CD4-positive, alpha-beta T cell (primary cell): Measurements from ENCODE around the gene VSTM2L. TPM values are rescaled to one million over a fixed set of nuclear protein-coding genes. Genes with fewer than 3 reads are reported as not detected.

ENCODE experiments used
- ATAC-seq: fragments of 200-7000 bp; cut with Tn5 transposase; one replicate; pipeline ENCODE4 v1.10.0; 2022; ENCODE audit warnings: mild to moderate bottlenecking; ENCODE audit not compliant: poor library complexity
- CTCF ChIA-PET: fragments of 350-600 bp; sonication (Branson Sonifier 250); formaldehyde crosslinking; loops from one replicate; lab custom pipeline; 2021; ENCODE audit warnings: antibody characterized with exemption, inconsistent platforms; lab: Charles Lee
- POLR2A ChIA-PET: fragments of 350-600 bp; sonication (Branson Sonifier 250); formaldehyde crosslinking; loops from one replicate; lab custom pipeline; 2021; ENCODE audit warnings: antibody characterized with exemption, inconsistent platforms; lab: Charles Lee
- DNase-seq, 14 experiments: peaks; one replicate each; pipeline ENCODE4 v3.0.0-alpha.2; 2013 to 2020; ENCODE audit warnings: mixed read lengths in 2 of 14
- H3K27ac ChIP-seq, 2 donors: one replicate each; pipeline versions ENCODE4 v1.5.1 to v1.7.0; 2013; ENCODE audit warnings: low read length in 2 of 2, low read depth in 1 of 2, mild to moderate bottlenecking in 1 of 2
- H3K27me3 ChIP-seq, 2 experiments: 1 replicate in 1 of 2; 2 replicates in 1 of 2; pipeline versions ENCODE4 v1.6.1 to v1.7.0; 2013; ENCODE audit warnings: low read length in 2 of 2, control low read depth in 1 of 2, mild to moderate bottlenecking in 1 of 2, moderate library complexity in 1 of 2; ENCODE audit not compliant: insufficient read depth in 2 of 2, control insufficient read depth in 1 of 2
- H3K36me3 ChIP-seq: one replicate; pipeline ENCODE4 v1.6.1; 2013; ENCODE audit warnings: low read length, control low read depth; ENCODE audit not compliant: insufficient read depth
- H3K4me1 ChIP-seq: one replicate; pipeline ENCODE4 v1.6.1; 2013; ENCODE audit warnings: low read length, control low read depth; ENCODE audit not compliant: insufficient read depth
- H3K4me3 ChIP-seq: one replicate; pipeline ENCODE4 v1.5.1; 2013; ENCODE audit warnings: mild to moderate bottlenecking, low read length, moderate library complexity
- H3K9me3 ChIP-seq, 2 experiments: 1 replicate in 1 of 2; 2 replicates in 1 of 2; pipeline versions ENCODE4 v1.6.1 to v1.7.0; 2013; ENCODE audit warnings: low read length in 2 of 2, mild to moderate bottlenecking in 2 of 2, control low read depth in 1 of 2, moderate library complexity in 1 of 2; ENCODE audit not compliant: control insufficient read depth in 1 of 2, insufficient read depth in 1 of 2
- H3K27ac Mint-ChIP-seq: one replicate; pipeline ENCODE4 v1.8.0; 2020; ENCODE audit warnings: mixed read lengths
- H3K27me3 Mint-ChIP-seq: one replicate; pipeline ENCODE4 v1.8.0; 2021; ENCODE audit warnings: mixed read lengths
- H3K36me3 Mint-ChIP-seq: one replicate; pipeline ENCODE4 v1.8.0; 2021; ENCODE audit warnings: low read depth, mixed read lengths
- H3K4me1 Mint-ChIP-seq: one replicate; pipeline ENCODE4 v1.8.0; 2021; ENCODE audit warnings: low read depth, mixed read lengths
- H3K4me3 Mint-ChIP-seq: one replicate; pipeline ENCODE4 v1.8.0; 2020; ENCODE audit warnings: mild to moderate bottlenecking, mixed read lengths
- H3K9me3 Mint-ChIP-seq: one replicate; pipeline ENCODE4 v1.8.0; 2020; ENCODE audit warnings: mixed read lengths
- CTCF ChIP-seq: fragments of 200-600 bp; IDR thresholded peaks from one replicate; pipeline ENCODE4 v1.8.0; 2022; ENCODE audit warnings: antibody characterized with exemption, mild to moderate bottlenecking
- intact Hi-C, 2 experiments: fragments of 100-400 bp; cut with DNase I in 1 of 2; cut with micrococcal nuclease in 1 of 2; formaldehyde crosslinking; loops; one replicate each; pipeline versions ENCODE4 v1.15.1 to v1.9.0; 2023 to 2025; cut with DNase I, micrococcal nuclease
- total RNA-seq, 174 experiments: library from RNA in 2 of 174; stranded (reverse) in 2 of 174; gene quantifications; one replicate each; pipeline ENCODE4 v1.2.3 and lab custom pipeline; 2021 to 2026

VSTM2L gene
- total RNA-seq, 2 experiments from 2014 or later: not detected

- Mint-ChIP-seq H3K27me3 (no peaks in the 10 kb centered on the region), H3K4me1 (peaks cover 2% of the 10 kb centered on the region), H3K27ac (no peak overlapping the region), H3K4me3 (no peak overlapping the region), H3K36me3 (peaks cover 42% of the 10 kb centered on the region), H3K9me3 (peaks cover 8% of the 10 kb centered on the region)
- Histone ChIP-seq H3K4me3 (no peak overlapping the region), H3K27me3 (no peaks in the 10 kb centered on the region), H3K36me3 (no peaks in the 10 kb centered on the region), H3K4me1 (no peaks in the 10 kb centered on the region), H3K9me3 (peaks cover 15 to 16% of the 10 kb centered on the region in 2 experiments), H3K27ac (no peak overlapping the region)
- DNase-seq (no peak), ATAC-seq (no peak)
- no peak for TF ChIP-seq CTCF
- ChIA-PET POLR2A (no interaction called here), CTCF (no interaction called here)
- intact Hi-C loops: no loop called here
These were observed 68.7 kb downstream of the VSTM2L start for GRCh38 chr20:37971561-37972127.

GRCh38 chr20:37972256-37973058 is 69.5 kb downstream of the VSTM2L start:
- ATAC-seq: no peak

More at GRCh38 chr20:37972256-37973058, 69.5 kb downstream of the VSTM2L start:
- H3K9me3 ChIP-seq: peaks cover 9 to 16% of the 10 kb centered on the region in 2 experiments
- TF ChIP-seq CTCF: no peak
- intact Hi-C loops: no loop called here
- H3K27ac Mint-ChIP-seq: no peak overlapping the region
- H3K9me3 Mint-ChIP-seq: peaks cover 3% of the 10 kb centered on the region
- H3K4me3 ChIP-seq: no peak overlapping the region
- H3K27ac ChIP-seq: no peak overlapping the region
- H3K4me1 ChIP-seq: no peaks in the 10 kb centered on the region
- no peak overlapping the region for H3K4me3 Mint-ChIP-seq
- CTCF ChIA-PET: no interaction called here
- H3K4me1 Mint-ChIP-seq: peaks cover 9% of the 10 kb centered on the region
- H3K27me3 ChIP-seq: no peaks in the 10 kb centered on the region
- no peaks in the 10 kb centered on the region for H3K27me3 Mint-ChIP-seq
- POLR2A ChIA-PET: no interaction called here
- H3K36me3 Mint-ChIP-seq: peaks cover 37% of the 10 kb centered on the region
- no peak for DNase-seq
- H3K36me3 ChIP-seq: no peaks in the 10 kb centered on the region
